Fibroblast of skin of abdomen (primary cell): ENCODE measurements around the gene ACACB.
A peak's percentile ranks its signal among the peaks of the same experiment; 100 is the strongest.
"Not testable (repeated sequence)": the region's sequence is repeated elsewhere in the genome, so short reads cannot be mapped to it uniquely, and the experiment has no call there.

Experiments
- DNase-seq: peaks from one replicate; pipeline ENCODE4 v3.0.0-alpha.2; 2013

Gene ACACB

DNA sequence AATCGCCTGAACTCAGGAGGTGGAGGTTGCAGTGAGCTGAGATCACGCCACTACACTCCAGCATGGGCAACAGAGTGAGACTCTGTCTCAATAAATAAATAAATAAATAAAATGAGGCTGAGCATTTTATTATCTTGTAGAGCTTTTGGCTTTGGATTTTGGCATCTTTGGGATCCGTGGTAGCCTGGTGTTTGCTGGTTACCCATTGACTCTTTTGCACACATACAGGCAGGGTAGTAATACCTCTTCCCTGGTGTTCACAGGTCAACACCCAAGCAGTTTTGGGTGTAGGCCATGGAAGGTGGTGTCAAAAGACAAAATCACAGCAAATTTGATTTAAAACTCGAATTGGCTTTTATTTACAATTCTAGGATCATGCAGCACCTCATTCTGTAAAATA is 27.8 kb downstream of the ACACB start:
- no peak for DNase-seq

- not testable (repeated sequence) for DNase-seq
Measured at GRCh38 chr12:109147126-109147525, 30.7 kb downstream of the ACACB start.

DNA sequence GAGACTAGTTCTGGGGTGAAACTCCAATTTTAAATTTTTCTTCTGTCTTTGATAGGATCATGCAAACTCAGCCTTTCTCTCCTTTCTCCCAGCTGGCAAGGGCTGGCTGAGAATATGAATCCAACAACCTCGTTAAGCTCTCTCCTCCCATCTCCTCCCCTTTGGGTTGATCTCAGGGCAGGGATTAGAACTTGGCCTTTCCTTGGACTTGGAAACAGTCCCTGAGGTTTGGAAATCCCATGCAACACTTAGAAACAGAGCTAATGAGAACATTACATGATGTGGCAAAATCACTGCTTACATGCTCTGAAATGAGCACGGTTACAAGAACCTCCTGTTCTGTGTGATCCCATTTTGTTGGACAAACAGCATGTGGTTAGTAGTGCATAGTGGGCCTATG is 31.6 kb downstream of the ACACB start:
- DNase-seq: no peak

DNA sequence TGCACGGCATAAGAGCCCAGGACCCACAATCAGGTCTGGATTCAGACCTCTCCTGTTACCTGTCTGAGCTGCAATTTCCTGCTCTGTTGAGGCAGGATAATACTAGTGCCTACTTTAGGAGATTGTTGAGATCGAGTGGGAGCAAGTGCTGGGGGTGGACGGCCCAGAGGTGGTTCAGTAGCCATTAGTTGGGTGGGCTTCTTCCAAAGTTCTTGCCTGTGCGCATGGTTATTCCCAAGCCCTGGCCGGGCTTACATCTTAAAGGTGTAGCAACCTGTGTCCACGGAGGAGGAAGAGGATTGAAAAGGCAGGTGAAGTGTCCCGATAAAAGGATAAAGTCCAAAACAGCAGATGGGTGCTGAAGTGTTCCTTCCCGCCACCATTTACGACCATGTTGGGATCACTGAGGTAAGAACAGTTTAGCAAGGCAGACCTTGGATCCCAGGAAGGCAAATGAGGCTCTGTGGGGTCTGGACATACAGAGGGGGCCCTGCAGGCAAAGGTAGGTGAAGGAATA is 33.8 kb downstream of the ACACB start:
- DNase-seq: no peak

DNA sequence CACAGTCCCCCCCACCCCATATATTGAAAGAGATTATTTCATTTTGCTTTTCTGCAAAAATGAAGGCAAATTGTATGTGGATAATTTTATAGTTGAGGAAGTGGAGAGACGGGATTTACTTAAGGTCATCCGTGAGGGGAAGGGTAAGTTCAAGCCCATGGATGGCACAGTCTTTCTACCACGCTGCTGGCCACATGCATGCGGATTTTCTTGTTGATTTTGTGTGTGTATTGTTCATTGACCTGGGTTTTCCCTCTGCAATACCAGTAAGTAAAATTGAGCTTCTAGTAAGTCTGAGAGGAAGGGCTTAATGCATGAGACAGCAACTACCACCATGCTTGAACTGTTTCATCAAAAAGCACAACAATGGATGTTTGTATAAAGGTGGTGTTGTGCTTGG is 35.1 kb downstream of the ACACB start:
- DNase-seq: no peak

GRCh38 chr12:109153821-109154441 is 37.5 kb downstream of the ACACB start:
- no peak for DNase-seq

- DNase-seq: peak; percentile 64
Measured at GRCh38 chr12:109154451-109155438, 38.4 kb downstream of the ACACB start.

DNA sequence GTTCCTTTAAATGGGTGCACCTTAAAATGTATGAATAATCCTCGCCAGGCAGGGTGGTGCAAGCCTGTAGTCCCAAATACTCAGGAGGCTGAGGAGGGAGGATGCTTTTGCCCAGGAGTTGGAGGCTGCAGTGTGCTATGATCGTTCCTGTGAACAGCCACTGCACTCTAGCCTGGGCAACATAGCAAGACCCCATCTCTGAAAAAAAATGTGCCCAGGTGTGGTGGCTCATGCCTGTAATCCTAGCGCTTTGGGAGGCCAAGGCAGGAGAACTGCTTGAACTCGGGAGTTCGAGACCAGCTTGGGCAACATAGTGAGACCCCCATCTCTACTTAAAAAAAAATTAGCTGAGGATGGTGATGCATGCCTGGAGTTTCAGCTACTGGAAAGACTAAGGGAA is 39.6 kb downstream of the ACACB start:
- no peak for DNase-seq

GRCh38 chr12:109156586-109156985 is 40.2 kb downstream of the ACACB start:
- no peak for DNase-seq

GRCh38 chr12:109157986-109158385 is 41.6 kb downstream of the ACACB start:
- no peak for DNase-seq

GRCh38 chr12:109160433-109160832 is 44.0 kb downstream of the ACACB start:
- DNase-seq: no peak

GRCh38 chr12:109160873-109161272 is 44.5 kb downstream of the ACACB start:
- no peak for DNase-seq

- no peak for DNase-seq
Measured at GRCh38 chr12:109162551-109162950, 46.2 kb downstream of the ACACB start.

DNA sequence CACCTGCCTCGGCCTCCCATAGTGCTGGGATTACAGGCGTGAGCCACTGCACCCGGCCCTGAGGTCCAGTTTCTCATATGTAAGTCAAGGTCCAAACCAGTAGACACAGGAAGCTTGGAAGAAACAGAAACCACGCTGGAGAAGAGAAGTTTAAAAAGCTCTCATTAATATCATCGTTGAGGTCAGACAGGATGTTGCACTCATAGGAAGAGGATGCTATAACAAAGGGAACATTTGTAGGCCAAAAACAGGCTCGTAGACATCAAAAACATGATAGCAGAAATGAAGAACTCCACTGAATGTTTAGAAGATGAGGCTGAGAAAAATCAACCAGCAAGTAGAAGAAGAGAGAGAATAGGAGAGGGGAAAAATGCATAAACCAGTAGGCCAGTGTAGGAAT is 46.8 kb downstream of the ACACB start:
- DNase-seq: no peak

- no peak for DNase-seq
Measured at GRCh38 chr12:109165599-109165998, 49.2 kb downstream of the ACACB start.

GRCh38 chr12:109166371-109166770 is 50.0 kb downstream of the ACACB start:
- no peak for DNase-seq

GRCh38 chr12:109167781-109168180 is 51.4 kb downstream of the ACACB start:
- DNase-seq: no peak

GRCh38 chr12:109169262-109169661 is 52.9 kb downstream of the ACACB start:
- DNase-seq: no peak

GRCh38 chr12:109169686-109170085 is 53.3 kb downstream of the ACACB start:
- DNase-seq: no peak

DNA sequence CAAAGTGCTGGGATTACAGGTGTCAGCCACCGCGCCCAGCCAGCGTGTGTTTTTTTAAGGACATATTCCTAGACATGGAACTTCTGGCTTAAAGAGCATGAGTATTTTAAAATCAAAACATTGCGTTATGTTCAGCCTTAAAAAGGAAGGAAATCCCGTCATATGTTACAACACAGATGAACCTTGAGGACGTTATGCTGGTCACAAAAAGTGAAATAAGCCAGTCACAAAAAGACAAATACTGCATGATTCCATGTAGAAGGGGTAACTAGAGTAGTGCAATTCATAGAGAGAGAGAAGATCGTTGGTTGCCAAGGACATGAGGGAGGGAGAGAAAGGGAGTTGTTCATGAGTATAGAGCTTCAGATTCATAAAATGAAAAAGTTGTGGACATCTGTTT is 53.9 kb downstream of the ACACB start:
- no peak for DNase-seq

- not testable (repeated sequence) for DNase-seq
Measured at GRCh38 chr12:109172787-109173186, 56.4 kb downstream of the ACACB start.

- no peak for DNase-seq
Measured at GRCh38 chr12:109173443-109174240, 57.3 kb downstream of the ACACB start.

DNA sequence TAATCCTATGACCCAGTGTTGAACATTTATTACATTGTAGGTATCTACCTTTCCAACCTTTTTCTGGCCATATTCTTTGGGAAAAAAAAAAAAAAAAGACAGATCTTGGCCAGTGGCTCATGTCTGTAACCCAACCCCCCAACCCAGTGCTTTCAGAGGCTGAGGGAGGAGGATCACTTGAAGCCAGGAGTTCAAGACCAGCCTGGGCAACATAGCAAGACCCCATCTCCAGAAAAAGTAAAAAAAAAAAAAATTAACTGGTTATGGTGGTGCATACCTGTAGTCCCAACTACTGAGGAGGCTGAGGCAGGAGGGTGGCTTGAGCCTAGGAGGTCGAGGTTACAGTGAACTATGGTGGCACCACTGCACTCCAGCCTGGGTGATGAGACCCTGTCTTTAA is 58.1 kb downstream of the ACACB start:
- no peak for DNase-seq
